Stimulated activated CD4-positive, alpha-beta T cell treated with anti-CD3 and anti-CD28 coated beads, Interleukin-4, amount 100 ng/mL, for 24 hours (primary cell): ENCODE results near the gene ZNF280A.

Experiments used
- DNase-seq: peaks from one replicate; pipeline ENCODE4 v3.0.0-alpha.2; 2020

The ZNF280A gene

GRCh38 chr22:22465782-22466181 lies 54.3 kb downstream of the ZNF280A start:
- DNase-seq, result no peak

DNA sequence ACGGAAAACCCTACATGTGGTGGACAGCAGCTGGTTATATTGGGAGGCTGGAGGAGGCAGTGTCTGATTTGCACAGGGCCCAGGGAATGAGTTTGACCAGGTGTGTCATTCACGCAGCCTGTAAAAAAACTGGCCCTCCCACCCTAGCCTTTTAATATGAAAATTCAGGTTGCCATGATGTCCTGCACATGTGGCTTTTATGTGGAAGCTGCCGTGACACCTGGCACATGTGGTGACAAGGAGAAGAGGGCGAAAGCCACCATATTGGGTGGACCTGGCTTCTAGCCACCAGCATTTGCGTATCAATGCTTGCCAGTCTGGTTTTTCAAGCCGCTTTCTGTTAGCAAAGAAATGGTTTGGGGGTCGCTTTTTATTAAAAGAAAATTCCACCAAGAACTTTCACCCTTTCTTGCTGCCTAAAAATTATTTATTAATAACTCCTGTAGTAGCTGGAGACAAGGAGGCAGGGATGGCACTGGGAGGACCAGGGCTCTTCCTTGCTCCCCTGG lies 54.9 kb downstream of the ZNF280A start:
- no peak for DNase-seq

GRCh38 chr22:22464541-22465054 lies 55.5 kb downstream of the ZNF280A start:
- no peak for DNase-seq

GRCh38 chr22:22463855-22464540 lies 56.1 kb downstream of the ZNF280A start:
- DNase-seq, result peak; percentile 65
